Neuronal stem cell (in vitro differentiated cells): ENCODE measurements around the gene BMF.
"Not testable (repeated sequence)": the region's sequence is repeated elsewhere in the genome, so short reads cannot be mapped to it uniquely, and the experiment has no call there.

ENCODE experiments used
- DNase-seq: peaks from one replicate; pipeline ENCODE4 v3.0.0-alpha.2; 2013; ENCODE audit warnings: low spot score
- H2AFZ ChIP-seq: one replicate; pipeline ENCODE4 v1.6.1; 2013; ENCODE audit warnings: mild to moderate bottlenecking, low read length, inconsistent platforms
- H2AK5ac ChIP-seq: 2 replicates; pipeline ENCODE4 v1.6.1; 2013; ENCODE audit warnings: low read depth, mild to moderate bottlenecking, inconsistent platforms, low read length, moderate library complexity, mixed read lengths
- H2BK120ac ChIP-seq: 2 replicates; pipeline ENCODE4 v1.6.1; 2013; ENCODE audit warnings: low read depth, mild to moderate bottlenecking, inconsistent platforms, low read length, moderate library complexity, mixed read lengths
- H2BK12ac ChIP-seq: one replicate; pipeline ENCODE4 v1.6.1; 2013; ENCODE audit warnings: low read length, inconsistent platforms
- H2BK15ac ChIP-seq: 2 replicates; pipeline ENCODE4 v1.6.1; 2013; ENCODE audit warnings: mild to moderate bottlenecking, low read length, inconsistent platforms, mixed read lengths
- H2BK5ac ChIP-seq: one replicate; pipeline ENCODE4 v1.6.1; 2013; ENCODE audit warnings: inconsistent platforms, mild to moderate bottlenecking, low read length, moderate library complexity
- H3K14ac ChIP-seq: one replicate; pipeline ENCODE4 v1.6.1; 2013; ENCODE audit warnings: low read length, inconsistent platforms
- H3K18ac ChIP-seq: 2 replicates; pipeline ENCODE4 v1.6.1; 2013; ENCODE audit warnings: low read length, inconsistent platforms
- H3K23ac ChIP-seq: 2 replicates; pipeline ENCODE4 v1.6.1; 2013; ENCODE audit warnings: low read depth, mild to moderate bottlenecking, mixed read lengths, low read length, inconsistent platforms; ENCODE audit not compliant: poor library complexity
- H3K27ac ChIP-seq: replicated peaks from 3 replicates; pipeline ENCODE4 v1.5.1; 2013; ENCODE audit warnings: low read length, inconsistent platforms
- H3K27me3 ChIP-seq, 3 experiments: 2 replicates each; pipeline ENCODE4 v1.6.1; 2013; ENCODE audit warnings: low read length in 3 of 3, mild to moderate bottlenecking in 2 of 3, inconsistent platforms in 1 of 3, low read depth in 1 of 3, mixed read lengths in 1 of 3, moderate library complexity in 1 of 3; ENCODE audit not compliant: control insufficient read depth in 3 of 3, insufficient read depth in 3 of 3
- H3K36me3 ChIP-seq, 2 donors: replicated peaks in 1 of 2; 2 replicates each; pipeline ENCODE4 v1.6.1; 2013; ENCODE audit warnings: low read length in 2 of 2; ENCODE audit not compliant: control insufficient read depth in 2 of 2, insufficient read depth in 2 of 2
- H3K4ac ChIP-seq: 2 replicates; pipeline ENCODE4 v1.6.1; 2013; ENCODE audit warnings: inconsistent platforms, mild to moderate bottlenecking, low read length, moderate library complexity
- H3K4me1 ChIP-seq, 2 donors: 1 replicate in 1 of 2; 2 replicates in 1 of 2; pipeline ENCODE4 v1.6.1; 2013; ENCODE audit warnings: low read length in 2 of 2, low read depth in 1 of 2; ENCODE audit not compliant: control insufficient read depth in 2 of 2, insufficient read depth in 1 of 2
- H3K4me2 ChIP-seq: one replicate; pipeline ENCODE4 v1.6.1; 2013; ENCODE audit warnings: mild to moderate bottlenecking, low read length, inconsistent platforms; ENCODE audit not compliant: insufficient read depth, poor library complexity, severe bottlenecking
- H3K4me3 ChIP-seq, 2 donors: 2 replicates each; pipeline ENCODE4 v1.5.1; 2013; ENCODE audit warnings: low read length in 2 of 2, mild to moderate bottlenecking in 2 of 2, inconsistent platforms in 1 of 2, moderate library complexity in 1 of 2
- H3K79me1 ChIP-seq: one replicate; pipeline ENCODE4 v1.6.1; 2013; ENCODE audit warnings: low read depth, mild to moderate bottlenecking, inconsistent platforms, low read length, moderate library complexity
- H3K9ac ChIP-seq: one replicate; pipeline ENCODE4 v1.6.1; 2013; ENCODE audit warnings: mild to moderate bottlenecking, low read depth, low read length, inconsistent platforms; ENCODE audit not compliant: poor library complexity
- H3K9me3 ChIP-seq, 2 donors: replicated peaks in 1 of 2; 2 replicates each; pipeline versions ENCODE3 to v1.6.1; 2013; ENCODE audit warnings: low read length in 2 of 2, mild to moderate bottlenecking in 2 of 2, inconsistent platforms in 1 of 2, low read depth in 1 of 2, mixed read lengths in 1 of 2, moderate library complexity in 1 of 2; ENCODE audit not compliant: control insufficient read depth in 2 of 2, insufficient read depth in 1 of 2
- H4K8ac ChIP-seq: one replicate; pipeline ENCODE4 v1.6.1; 2013; ENCODE audit warnings: low read depth, mild to moderate bottlenecking, inconsistent platforms, low read length, moderate library complexity
- H4K91ac ChIP-seq: one replicate; pipeline ENCODE4 v1.6.1; 2013; ENCODE audit warnings: low read length, low read depth, mild to moderate bottlenecking, inconsistent platforms; ENCODE audit not compliant: poor library complexity
- WGBS, 2 donors: extraction: QIAGEN DNeasy Blood & Tissue Kit; methylation state at CpG; one replicate each; pipeline ENCODE4 v1.1.7; 2013; ENCODE audit warnings: missing lambda C conversion rate in 2 of 2, mixed read lengths in 1 of 2; ENCODE audit not compliant: insufficient read length in 2 of 2, insufficient replicate concordance in 1 of 2; ENCODE audit errors: extremely low coverage in 2 of 2; 5-methylcytosine and 5-hydroxymethylcytosine counted together

The BMF gene

DNA sequence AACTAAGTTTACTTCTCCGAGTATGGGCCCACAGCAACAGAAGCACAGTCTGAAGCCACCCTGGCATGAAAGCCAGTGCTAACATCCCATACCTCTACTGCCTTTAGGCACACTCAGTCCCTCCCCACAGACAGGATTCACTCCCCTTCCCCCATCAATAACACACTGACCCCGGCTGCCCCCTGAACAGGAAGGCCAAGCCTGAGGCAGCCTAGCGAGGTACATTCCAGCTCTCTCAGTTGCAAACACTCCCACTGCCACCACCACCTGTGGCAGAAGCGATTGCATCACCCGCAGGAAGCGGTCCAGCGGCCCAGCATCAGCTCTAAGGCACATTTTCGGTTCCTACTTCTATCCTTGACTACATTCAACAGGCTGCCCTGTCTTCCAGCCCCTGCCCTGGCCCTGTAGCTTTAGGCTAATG lies 7.0 kb upstream of the BMF start:
- Histone ChIP-seq H2BK5ac (no peak overlapping the region), H4K8ac (no peak overlapping the region), H3K4ac (no peak overlapping the region), H3K18ac (peak overlapping the region; percentile 73), H2BK15ac (peak overlapping the region; percentile 13), H3K27me3 (no peaks in the 10 kb centered on the region), H3K4me1 (peaks cover 28 to 32% of the 10 kb centered on the region in 2 donors), H2AK5ac (peak overlapping the region; percentile 3), H3K4me3 (no peak overlapping the region), H3K9me3 (no peaks in the 10 kb centered on the region), H2AFZ (peak overlapping the region; percentile 78), H3K36me3 (no peaks in the 10 kb centered on the region), H4K91ac (no peak overlapping the region), H3K14ac (peak overlapping the region; percentile 17), H3K27ac (no peak overlapping the region), H2BK12ac (no peak overlapping the region), H3K4me2 (no peak overlapping the region), H3K23ac (no peak overlapping the region), H3K79me1 (no peaks in the 10 kb centered on the region), H2BK120ac (peak overlapping the region; percentile 61), H3K9ac (peak overlapping the region; percentile 45)
- WGBS, 2 donors, result no CpG with 5 or more reads among the region's 8 CpGs
- no peak for DNase-seq

DNA sequence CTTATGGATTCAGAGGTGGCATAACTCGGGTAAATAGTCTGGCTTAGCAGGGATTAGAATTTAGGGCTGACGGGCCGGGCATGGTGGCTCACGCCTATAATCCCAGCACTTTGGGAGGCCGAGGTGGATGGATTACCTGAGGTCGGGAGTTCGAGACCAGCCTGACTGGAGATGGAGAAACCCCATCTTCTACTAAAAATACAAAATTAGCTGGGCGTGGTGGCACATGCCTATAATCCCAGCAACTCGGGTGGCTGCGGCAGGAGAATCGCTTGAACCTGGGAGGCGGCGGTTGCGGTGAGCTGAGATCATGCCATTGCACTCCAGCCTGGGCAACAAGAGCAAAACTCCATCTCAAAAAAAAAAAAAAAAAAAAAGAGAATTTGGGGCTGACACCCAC lies 6.4 kb upstream of the BMF start:
- H4K8ac ChIP-seq, H3K18ac ChIP-seq, H4K91ac ChIP-seq, H2AFZ ChIP-seq, H3K27me3 ChIP-seq, DNase-seq, H2AK5ac ChIP-seq, H3K14ac ChIP-seq, H3K4me2 ChIP-seq, H2BK15ac ChIP-seq, H3K36me3 ChIP-seq, H2BK12ac ChIP-seq, H3K9ac ChIP-seq, H3K23ac ChIP-seq, H3K4me3 ChIP-seq, H3K79me1 ChIP-seq, H2BK5ac ChIP-seq, H3K9me3 ChIP-seq, H3K4ac ChIP-seq, H3K27ac ChIP-seq: not testable (repeated sequence)
- no CpG with 5 or more reads among the region's 14 CpGs for WGBS, 2 donors
- peaks cover 28 to 34% of the 10 kb centered on the region in 2 donors for H3K4me1 ChIP-seq
- H2BK120ac ChIP-seq, result peak overlapping the region; percentile 61

DNA sequence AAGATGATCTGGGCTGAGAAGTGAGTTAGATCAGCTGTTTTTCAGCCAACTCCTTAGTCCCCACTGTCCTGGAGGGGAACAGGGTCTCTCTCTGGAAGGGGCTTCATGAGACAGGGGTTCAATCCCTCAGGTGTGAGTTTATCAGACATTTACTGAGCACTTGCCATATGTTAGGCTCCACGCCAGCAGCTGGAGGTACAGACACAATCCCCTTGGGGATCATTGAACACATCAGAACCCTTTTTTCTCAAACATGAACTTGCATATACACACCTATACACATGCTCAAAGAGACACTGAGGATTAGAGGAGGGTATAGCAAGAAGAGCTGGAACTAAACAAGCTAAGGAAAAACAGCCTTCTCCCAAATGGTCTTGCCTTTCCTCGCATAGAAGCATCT lies 5.5 kb upstream of the BMF start:
- H2BK12ac ChIP-seq, result no peak overlapping the region
- H3K4me3 ChIP-seq, result no peak overlapping the region
- H2AK5ac ChIP-seq, result no peak overlapping the region
- no peak overlapping the region for H2BK120ac ChIP-seq
- no peak overlapping the region for H3K27ac ChIP-seq
- H3K36me3 ChIP-seq, result no peaks in the 10 kb centered on the region
- no peak overlapping the region for H4K91ac ChIP-seq
- H3K14ac ChIP-seq, result no peak overlapping the region
- no peak overlapping the region for H3K9ac ChIP-seq
- no peak overlapping the region for H3K23ac ChIP-seq
- no peaks in the 10 kb centered on the region for H3K9me3 ChIP-seq
- H3K79me1 ChIP-seq, result no peaks in the 10 kb centered on the region
- no CpG with 5 or more reads among the region's 2 CpGs for WGBS, 2 donors
- DNase-seq, result no peak
- no peak overlapping the region for H2AFZ ChIP-seq
- no peaks in the 10 kb centered on the region for H3K27me3 ChIP-seq
- no peak overlapping the region for H3K4me2 ChIP-seq
- peaks cover 31 to 38% of the 10 kb centered on the region in 2 donors for H3K4me1 ChIP-seq
- no peak overlapping the region for H2BK15ac ChIP-seq
- H4K8ac ChIP-seq, result no peak overlapping the region
- no peak overlapping the region for H3K18ac ChIP-seq
- H2BK5ac ChIP-seq, result no peak overlapping the region
- H3K4ac ChIP-seq, result no peak overlapping the region

DNA sequence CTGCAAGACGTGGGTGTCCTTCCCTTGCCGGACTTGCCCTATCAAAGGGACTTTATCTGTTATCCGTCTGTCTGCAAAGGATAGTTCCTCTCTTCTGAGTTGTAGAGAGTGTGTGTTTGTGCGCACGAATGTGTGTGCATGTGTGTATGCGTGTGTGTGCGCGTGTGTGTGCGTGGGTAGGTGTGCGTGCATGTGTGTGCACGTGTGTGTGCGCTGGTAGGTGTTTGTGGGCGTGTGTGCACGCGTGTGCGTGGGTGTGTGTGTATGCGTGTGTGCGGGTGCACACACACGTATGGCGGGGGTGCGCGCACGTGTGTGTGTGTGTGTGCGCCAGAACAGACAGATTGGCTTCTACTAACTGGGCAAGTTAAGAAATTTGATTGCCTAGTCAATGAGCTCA lies 4.1 kb upstream of the BMF start:
- Histone ChIP-seq H3K4me1 (peaks cover 35 to 42% of the 10 kb centered on the region in 2 donors), H3K9ac (peak overlapping the region; percentile 81), H3K14ac (no peak overlapping the region), H3K4me3 (no peak overlapping the region), H2BK120ac (no peak overlapping the region), H2AK5ac (peak overlapping the region; percentile 56), H4K8ac (no peak overlapping the region), H2BK5ac (no peak overlapping the region), H3K79me1 (no peaks in the 10 kb centered on the region), H3K18ac (peak overlapping the region; percentile 86), H3K36me3 (no peaks in the 10 kb centered on the region), H4K91ac (no peak overlapping the region), H3K27ac (peak overlapping the region; percentile 71), H3K4me2 (peak overlapping the region; percentile 23), H3K23ac (no peak overlapping the region), H3K4ac (no peak overlapping the region), H2AFZ (peak overlapping the region; percentile 14), H3K9me3 (no peaks in the 10 kb centered on the region), H2BK12ac (peak overlapping the region; percentile 91), H2BK15ac (no peak overlapping the region), H3K27me3 (no peaks in the 10 kb centered on the region)
- no peak for DNase-seq
- no CpG with 5 or more reads among the region's 24 CpGs for WGBS, 2 donors
